ENCODE results near the gene ULK4. TPM values are rescaled to one million over a fixed set of nuclear protein-coding genes. Genes with fewer than 3 reads are reported as not detected.

Gene ULK4
- total RNA-seq, 1 experiment from 2014 or later, result 7.3 TPM

GRCh38 chr3:41630708-41631107, 331.2 kb downstream of the ULK4 start:
- in situ Hi-C loops (cut with HindIII; ENCODE audit: low pct_unique_long_range_greater_than_20kb, low sequenced_read_pairs), result no loop called here
- no peak for DNase-seq (ENCODE audit: low read depth)

- no peak for DNase-seq (ENCODE audit: low read depth)
- in situ Hi-C loops (cut with HindIII; ENCODE audit: low pct_unique_long_range_greater_than_20kb, low sequenced_read_pairs), result no loop called here
Measured at GRCh38 chr3:41629986-41630385, 331.9 kb downstream of the ULK4 start.

- no peak for DNase-seq (ENCODE audit: low read depth)
- in situ Hi-C loops (cut with HindIII; ENCODE audit: low pct_unique_long_range_greater_than_20kb, low sequenced_read_pairs), result no loop called here
Measured at GRCh38 chr3:41629072-41629471, 332.8 kb downstream of the ULK4 start.

- in situ Hi-C loops (cut with HindIII; ENCODE audit: low pct_unique_long_range_greater_than_20kb, low sequenced_read_pairs), result no loop called here
- DNase-seq (ENCODE audit: low read depth), result no peak
Measured at GRCh38 chr3:41627477-41628087, 334.3 kb downstream of the ULK4 start.

GRCh38 chr3:41612853-41613252, 349.1 kb downstream of the ULK4 start:
- in situ Hi-C loops (cut with HindIII; ENCODE audit: low pct_unique_long_range_greater_than_20kb, low sequenced_read_pairs), result no loop called here
- DNase-seq (ENCODE audit: low read depth), result no peak

GRCh38 chr3:41611008-41611407, 350.9 kb downstream of the ULK4 start:
- no peak for DNase-seq (ENCODE audit: low read depth)

GRCh38 chr3:41608347-41608746, 353.6 kb downstream of the ULK4 start:
- DNase-seq (ENCODE audit: low read depth), result no peak
- in situ Hi-C loops (cut with HindIII; ENCODE audit: low pct_unique_long_range_greater_than_20kb, low sequenced_read_pairs), result no loop called here

More at GRCh38 chr3:41611008-41611407, 350.9 kb downstream of the ULK4 start:
- in situ Hi-C loops (cut with HindIII; ENCODE audit: low pct_unique_long_range_greater_than_20kb, low sequenced_read_pairs), result no loop called here

- DNase-seq (ENCODE audit: low read depth), result no peak
- in situ Hi-C loops (cut with HindIII; ENCODE audit: low pct_unique_long_range_greater_than_20kb, low sequenced_read_pairs), result no loop called here
Measured at GRCh38 chr3:41603807-41604206, 358.1 kb downstream of the ULK4 start.

GRCh38 chr3:41602121-41602520, 359.8 kb downstream of the ULK4 start:
- DNase-seq (ENCODE audit: low read depth), result no peak
- in situ Hi-C loops (cut with HindIII; ENCODE audit: low pct_unique_long_range_greater_than_20kb, low sequenced_read_pairs), result no loop called here

- no peak for DNase-seq (ENCODE audit: low read depth)
- in situ Hi-C loops (cut with HindIII; ENCODE audit: low pct_unique_long_range_greater_than_20kb, low sequenced_read_pairs), result no loop called here
Measured at GRCh38 chr3:41601404-41601987, 360.4 kb downstream of the ULK4 start.

GRCh38 chr3:41600616-41601015, 361.3 kb downstream of the ULK4 start:
- in situ Hi-C loops (cut with HindIII; ENCODE audit: low pct_unique_long_range_greater_than_20kb, low sequenced_read_pairs), result no loop called here
- DNase-seq (ENCODE audit: low read depth), result no peak

GRCh38 chr3:41599127-41599484, 362.8 kb downstream of the ULK4 start:
- DNase-seq (ENCODE audit: low read depth), result no peak
- in situ Hi-C loops (cut with HindIII; ENCODE audit: low pct_unique_long_range_greater_than_20kb, low sequenced_read_pairs), result no loop called here

GRCh38 chr3:41598402-41599126, 363.3 kb downstream of the ULK4 start:
- in situ Hi-C loops (cut with HindIII; ENCODE audit: low pct_unique_long_range_greater_than_20kb, low sequenced_read_pairs), result no loop called here
- no peak for DNase-seq (ENCODE audit: low read depth)

- in situ Hi-C loops (cut with HindIII; ENCODE audit: low pct_unique_long_range_greater_than_20kb, low sequenced_read_pairs), result no loop called here
- DNase-seq (ENCODE audit: low read depth), result no peak
Measured at GRCh38 chr3:41593774-41594173, 368.1 kb downstream of the ULK4 start.

- in situ Hi-C loops (cut with HindIII; ENCODE audit: low pct_unique_long_range_greater_than_20kb, low sequenced_read_pairs), result no loop called here
- no peak for DNase-seq (ENCODE audit: low read depth)
Measured at GRCh38 chr3:41592753-41593510, 369.0 kb downstream of the ULK4 start.

GRCh38 chr3:41583014-41583413, 378.9 kb downstream of the ULK4 start:
- no peak for DNase-seq (ENCODE audit: low read depth)
- in situ Hi-C loops (cut with HindIII; ENCODE audit: low pct_unique_long_range_greater_than_20kb, low sequenced_read_pairs), result no loop called here

GRCh38 chr3:41581700-41582099, 380.2 kb downstream of the ULK4 start:
- in situ Hi-C loops (cut with HindIII; ENCODE audit: low pct_unique_long_range_greater_than_20kb, low sequenced_read_pairs), result no loop called here
- DNase-seq (ENCODE audit: low read depth), result no peak

- DNase-seq (ENCODE audit: low read depth), result no peak
- in situ Hi-C loops (cut with HindIII; ENCODE audit: low pct_unique_long_range_greater_than_20kb, low sequenced_read_pairs), result no loop called here
Measured at GRCh38 chr3:41580274-41580959, 381.5 kb downstream of the ULK4 start.

GRCh38 chr3:41579861-41580260, 382.0 kb downstream of the ULK4 start:
- DNase-seq (ENCODE audit: low read depth), result no peak
- in situ Hi-C loops (cut with HindIII; ENCODE audit: low pct_unique_long_range_greater_than_20kb, low sequenced_read_pairs), result no loop called here
